ENCODE results near the gene HINT2. TPM values are rescaled to one million over a fixed set of nuclear protein-coding genes. Genes with fewer than 3 reads are reported as not detected.

The HINT2 gene
- total RNA-seq, 1 experiment from 2014 or later, result 110 TPM

DNA sequence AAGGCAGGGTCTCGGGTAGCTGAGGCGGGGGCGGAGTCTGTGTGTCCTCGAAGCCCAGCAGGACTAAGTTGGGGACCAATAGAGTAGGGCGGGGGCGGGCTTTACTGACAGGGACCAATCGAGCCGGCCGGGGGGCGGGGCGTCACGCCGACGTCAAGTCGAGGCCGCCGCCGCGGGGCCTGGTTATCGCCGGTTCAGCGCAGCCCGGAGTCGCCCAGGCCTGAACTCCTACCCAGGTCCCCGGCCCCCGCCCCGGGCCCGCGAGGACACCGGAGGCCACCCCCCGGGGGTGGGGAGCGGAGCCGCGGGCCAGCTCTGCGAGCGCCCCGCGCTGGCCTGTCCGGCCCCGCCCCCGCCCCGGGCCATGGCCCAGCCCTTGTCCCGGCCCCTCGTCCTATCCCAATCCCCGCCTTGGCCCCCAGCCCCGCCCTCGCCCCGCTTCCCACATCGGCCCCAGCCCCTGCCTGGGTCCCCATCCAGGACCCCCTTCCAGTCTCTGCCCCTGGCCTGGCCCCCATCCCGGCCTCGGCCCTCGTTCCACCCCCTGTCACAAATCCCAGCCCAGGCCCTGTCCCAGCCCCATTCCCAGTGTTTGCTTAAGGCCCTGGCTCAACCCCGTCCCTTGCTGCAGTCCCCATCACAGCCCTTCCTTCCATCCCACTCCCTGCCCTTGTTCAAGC is 14.4 kb upstream of the HINT2 start, which contains the start of gene TMEM8B:
TSS of gene TMEM8B (plus strand) at position 145 of the 680 bp plus-strand sequence. CDS start at position 365, 220 bp downstream.
- no TSS peak for BruUV-seq (replicated peaks)
- POLR2A ChIA-PET, result interaction anchor here (1.0 kb wide), 1 partner anchor 15 kb away, joined by 4 read pairs; the partner anchor contains the start of gene HINT2

DNA sequence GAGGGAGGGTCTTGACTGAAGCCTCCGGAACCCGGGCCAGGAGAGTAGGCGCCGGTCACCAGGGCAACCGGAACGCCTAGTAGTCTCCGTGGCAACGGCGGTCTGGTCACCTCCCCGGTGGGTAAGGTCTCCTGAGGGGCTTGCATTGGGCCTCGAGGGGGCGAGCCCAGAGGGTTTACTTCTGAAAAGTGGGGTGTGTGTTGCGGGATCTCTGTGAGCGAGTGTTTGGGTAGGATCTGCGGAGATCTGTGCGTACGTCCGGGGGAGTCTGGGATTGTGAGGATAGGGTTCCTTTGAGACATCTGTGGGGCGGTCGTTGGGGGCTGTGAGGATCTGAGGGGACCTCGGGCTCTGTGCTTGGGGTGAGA is 13.9 kb upstream of the HINT2 start, which contains the start of gene FAM221B:
TSS of gene FAM221B (minus strand) at position 17 of the 368 bp plus-strand sequence. CDS start 2,571 bp downstream, outside the sequence.
- Mint-ChIP-seq H3K4me1 (ENCODE audit: low read depth, unreplicated experiment) (peaks cover 8% of the 10 kb centered on the region), H3K4me3 (ENCODE audit: unreplicated experiment) (peak within 1 kb of the TSS; percentile 88), H3K36me3 (ENCODE audit: insufficient read depth, unreplicated experiment) (peaks cover 4% of the 10 kb centered on the region), H3K27me3 (ENCODE audit: insufficient read depth, unreplicated experiment) (no peaks in the 10 kb centered on the region), H3K9me3 (ENCODE audit: unreplicated experiment) (no peaks in the 10 kb centered on the region), H3K27ac (ENCODE audit: unreplicated experiment) (peak within 1 kb of the TSS; percentile 88)
- CTCF ChIA-PET, result interaction anchor here (0.5 to 1.6 kb wide), 5 partner anchors 15 to 779 kb away, joined by 3 to 10 read pairs (median 8); partner anchors contain the start of gene HINT2
- Histone ChIP-seq H3K4me1 (peaks cover 4% of the 10 kb centered on the region; the same call in 1 of the 2 replicates), H3K4me3 (ENCODE audit: low read depth, low read length) (peak within 1 kb of the TSS; percentile 48), H3K36me3 (ENCODE audit: control insufficient read depth, insufficient read depth, low read length) (no peaks in the 10 kb centered on the region), H3K27me3 (replicated peaks; ENCODE audit: control insufficient read depth, insufficient read depth, low read length) (no peaks in the 10 kb centered on the region), H3K9me3 (no peaks in the 10 kb centered on the region)
- BruUV-seq (replicated peaks), result no TSS peak
- TF ChIP-seq CTCF (IDR thresholded peaks at IDR 0.05; ENCODE audit: insufficient read depth in 1 of 2, low read depth in 1 of 2, low read length in 1 of 2, severe bottlenecking in 1 of 2, unreplicated experiment in 1 of 2), result no peak
- POLR2A ChIA-PET, result interaction anchor here (1.0 kb wide), 1 partner anchor 14 kb away, joined by 4 read pairs; the partner anchor contains the start of gene HINT2
- intact Hi-C loops (cut with micrococcal nuclease; ENCODE audit: unreplicated experiment), result loop anchor here (1.0 kb wide), 1 partner anchor 13 kb away; the partner anchor contains the start of gene HINT2
- no peak for DNase-seq

More for the DNA sequence above, 14.4 kb upstream of the HINT2 start, which contains the start of gene TMEM8B:
- Mint-ChIP-seq H3K4me3 (ENCODE audit: unreplicated experiment) (peak within 1 kb of the TSS; percentile 88), H3K27me3 (ENCODE audit: insufficient read depth, unreplicated experiment) (no peaks in the 10 kb centered on the region), H3K27ac (ENCODE audit: unreplicated experiment) (peak within 1 kb of the TSS; percentile 88), H3K36me3 (ENCODE audit: insufficient read depth, unreplicated experiment) (peaks cover 4% of the 10 kb centered on the region), H3K4me1 (ENCODE audit: low read depth, unreplicated experiment) (peaks cover 8% of the 10 kb centered on the region), H3K9me3 (ENCODE audit: unreplicated experiment) (no peaks in the 10 kb centered on the region)
- no peak for TF ChIP-seq CTCF (IDR thresholded peaks at IDR 0.05; ENCODE audit: insufficient read depth in 1 of 2, low read depth in 1 of 2, low read length in 1 of 2, severe bottlenecking in 1 of 2, unreplicated experiment in 1 of 2)
- DNase-seq, result peak; percentile 94 to 95
- Histone ChIP-seq H3K36me3 (ENCODE audit: control insufficient read depth, insufficient read depth, low read length) (no peaks in the 10 kb centered on the region), H3K27me3 (replicated peaks; ENCODE audit: control insufficient read depth, insufficient read depth, low read length) (no peaks in the 10 kb centered on the region), H3K4me3 (ENCODE audit: low read depth, low read length) (peak within 1 kb of the TSS; percentile 48), H3K9me3 (no peaks in the 10 kb centered on the region), H3K4me1 (peaks cover 4% of the 10 kb centered on the region; the same call in 1 of the 2 replicates)
- intact Hi-C loops (cut with micrococcal nuclease; ENCODE audit: unreplicated experiment), result loop anchor here (1.0 kb wide), 1 partner anchor 14 kb away; the partner anchor contains the start of gene HINT2
- CTCF ChIA-PET, result interaction anchor here (0.5 to 1.6 kb wide), 5 partner anchors 15 to 779 kb away, joined by 3 to 10 read pairs (median 8); partner anchors contain the start of gene HINT2

DNA sequence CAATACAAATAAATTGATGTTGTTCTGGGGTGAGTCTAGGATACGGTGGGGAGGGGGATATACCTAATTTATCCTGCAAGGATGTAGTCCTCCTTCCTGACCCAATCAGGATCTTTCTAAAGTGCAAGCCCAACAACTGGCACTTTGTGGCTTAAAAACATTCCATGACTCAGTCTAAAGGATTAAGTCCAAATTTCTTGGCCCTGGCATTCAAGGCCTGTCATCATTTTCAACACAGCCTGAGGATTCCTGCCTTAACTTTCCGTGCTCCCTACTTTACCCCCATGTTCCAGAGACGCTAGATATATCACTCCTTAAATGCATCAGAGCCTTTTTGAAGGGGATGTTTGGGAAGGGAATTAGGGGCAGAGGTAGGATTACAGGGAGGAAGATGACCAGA is 12.6 kb upstream of the HINT2 start:
- Mint-ChIP-seq H3K36me3 (ENCODE audit: insufficient read depth, unreplicated experiment) (peaks cover 4% of the 10 kb centered on the region), H3K4me3 (ENCODE audit: unreplicated experiment) (peak overlapping the region; percentile 88), H3K9me3 (ENCODE audit: unreplicated experiment) (no peaks in the 10 kb centered on the region), H3K27me3 (ENCODE audit: insufficient read depth, unreplicated experiment) (no peaks in the 10 kb centered on the region), H3K27ac (ENCODE audit: unreplicated experiment) (no peak overlapping the region), H3K4me1 (ENCODE audit: low read depth, unreplicated experiment) (peaks cover 8% of the 10 kb centered on the region)
- Histone ChIP-seq H3K4me1 (peaks cover 4% of the 10 kb centered on the region; the same call in 1 of the 2 replicates), H3K9me3 (no peaks in the 10 kb centered on the region), H3K36me3 (ENCODE audit: control insufficient read depth, insufficient read depth, low read length) (no peaks in the 10 kb centered on the region), H3K27me3 (replicated peaks; ENCODE audit: control insufficient read depth, insufficient read depth, low read length) (no peaks in the 10 kb centered on the region), H3K4me3 (ENCODE audit: low read depth, low read length) (no peak overlapping the region)
- ChIA-PET CTCF (interaction anchor here (1.7 to 2.7 kb wide), 2 partner anchors 38 to 54 kb away, joined by 61 to 62 read pairs; no protein-coding TSS in a partner anchor), POLR2A (no interaction called here)
- BruUV-seq (replicated peaks), result no TSS peak
- TF ChIP-seq CTCF (IDR thresholded peaks at IDR 0.05; ENCODE audit: insufficient read depth in 1 of 2, low read depth in 1 of 2, low read length in 1 of 2, severe bottlenecking in 1 of 2, unreplicated experiment in 1 of 2), result no peak
- no peak for DNase-seq
- intact Hi-C loops (cut with micrococcal nuclease; ENCODE audit: unreplicated experiment), result no loop called here

All from Caco-2 (cell line).